ENCODE measurements around the gene ZNF219.

Gene ZNF219

DNA sequence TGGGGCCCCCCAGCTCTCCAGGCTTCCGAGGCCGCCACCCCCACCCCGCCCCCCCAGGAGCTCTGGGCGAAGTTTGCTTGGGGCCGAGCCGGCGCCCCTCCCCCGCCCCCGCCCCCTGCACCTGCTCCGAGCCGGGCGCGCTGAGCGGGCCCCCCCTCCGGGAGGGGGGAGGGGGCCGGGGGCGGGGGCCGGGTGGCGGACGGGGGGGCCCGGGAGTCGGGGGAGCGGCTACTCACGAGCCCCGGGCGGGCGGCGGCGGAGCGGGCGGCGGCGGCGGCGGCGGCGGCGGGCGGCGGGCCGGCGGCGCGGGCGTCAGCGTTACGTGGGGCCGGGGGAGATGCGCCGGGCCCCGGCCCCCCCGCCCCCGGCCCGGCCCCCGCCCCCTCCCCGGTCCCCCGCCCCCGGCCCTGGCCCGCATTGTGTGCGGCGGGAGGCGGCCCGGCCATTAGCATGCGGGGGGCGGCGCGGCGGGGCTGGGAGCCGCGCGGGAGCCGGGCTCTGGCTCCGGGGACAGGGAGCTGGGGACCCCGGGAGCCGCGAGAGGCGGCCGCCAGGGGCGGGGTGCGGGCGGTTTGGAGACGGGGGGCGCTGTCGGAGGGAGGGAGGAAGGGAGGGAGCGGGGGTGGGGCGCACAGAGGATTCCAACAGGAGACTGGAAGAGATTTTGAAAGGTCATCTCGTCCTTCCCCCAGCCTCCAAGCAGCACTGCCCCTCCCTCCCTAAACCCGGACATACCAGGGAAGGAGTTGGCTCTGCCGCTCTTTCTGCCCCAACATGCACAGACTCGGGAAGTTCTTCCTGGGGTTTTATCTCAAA, at the start of gene ZNF219:
Gene ZNF219 (minus strand): TSS at position 580 of the 816 bp plus-strand sequence. CDS start 5,064 bp downstream, outside the sequence.
- no peak for DNase-seq

DNA sequence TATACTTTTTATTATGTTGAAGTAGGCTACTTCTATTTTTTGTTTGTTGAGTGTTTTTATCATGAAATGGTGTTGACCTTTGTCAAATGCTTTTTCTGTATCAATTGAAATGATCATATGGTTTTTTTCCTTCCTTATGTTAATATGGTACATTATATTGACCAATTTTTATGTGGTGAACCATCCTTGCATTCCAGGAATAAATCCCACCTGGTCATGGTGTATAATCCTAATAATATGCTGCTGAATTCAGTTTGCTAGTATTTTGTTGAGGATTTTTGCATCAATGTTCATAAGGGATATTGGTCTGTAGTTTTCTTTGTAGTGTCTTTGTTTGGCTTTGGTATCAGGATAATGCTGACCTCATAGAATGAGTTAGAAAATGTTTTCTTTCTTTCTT, 47.0 kb upstream of the ZNF219 start:
- DNase-seq, result no peak

DNA sequence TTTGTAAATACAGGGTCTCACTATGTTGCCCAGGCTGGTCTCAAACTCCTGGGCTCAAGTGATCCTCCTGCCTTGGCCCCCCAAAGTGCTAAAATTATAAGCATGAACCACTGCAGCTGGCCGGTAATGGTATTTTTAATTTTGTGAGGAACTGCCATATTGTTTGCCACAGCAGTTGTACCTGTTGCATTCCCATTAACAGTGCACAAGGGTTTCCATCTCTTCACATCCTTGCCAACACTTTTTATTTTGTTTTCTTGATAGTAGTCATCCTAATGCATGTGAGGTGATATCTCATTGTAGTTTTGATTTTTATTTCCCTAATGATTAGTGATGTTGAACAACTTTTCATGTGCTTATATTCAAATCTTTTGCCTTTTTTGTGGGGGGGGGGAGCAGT, 43.9 kb upstream of the ZNF219 start:
- no peak for DNase-seq

DNA sequence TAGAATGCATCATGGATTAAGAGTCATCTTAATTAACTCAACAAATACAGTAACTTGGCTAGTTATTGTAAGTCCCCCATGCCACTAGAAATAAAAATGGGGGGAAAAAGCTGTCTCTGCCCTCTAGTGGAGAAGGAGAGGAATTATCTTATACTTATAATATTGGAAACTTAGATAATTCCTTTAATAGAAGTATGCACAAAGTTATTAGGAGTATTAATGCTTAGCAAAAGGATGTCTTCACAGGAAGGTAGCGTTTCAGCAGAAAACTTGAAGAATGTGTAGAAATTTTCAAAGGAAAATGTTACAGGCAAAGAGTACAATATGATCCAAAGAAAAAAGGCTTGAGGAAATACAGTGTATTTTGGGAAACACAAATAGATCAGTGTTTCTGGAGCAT, 37.6 kb upstream of the ZNF219 start:
- DNase-seq, result no peak

DNA sequence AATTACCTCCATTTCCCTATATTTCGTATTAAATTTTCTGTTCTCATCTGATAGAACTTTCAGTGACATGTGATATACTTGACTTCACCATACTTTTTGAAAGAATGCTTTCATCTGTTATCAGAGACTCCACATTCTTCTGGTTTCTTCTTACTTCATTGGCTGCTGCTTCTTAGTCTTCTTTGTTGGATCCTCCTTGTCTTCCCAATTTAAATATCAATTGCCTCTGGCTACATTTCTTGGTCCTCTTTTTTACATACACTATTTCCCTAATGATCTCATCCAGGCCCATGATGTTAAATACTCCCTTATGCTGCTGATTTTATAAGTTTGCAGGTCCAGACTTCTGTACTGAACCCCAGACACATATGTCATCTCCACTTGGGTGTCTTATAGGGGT, 35.4 kb upstream of the ZNF219 start:
- DNase-seq, result no peak

DNA sequence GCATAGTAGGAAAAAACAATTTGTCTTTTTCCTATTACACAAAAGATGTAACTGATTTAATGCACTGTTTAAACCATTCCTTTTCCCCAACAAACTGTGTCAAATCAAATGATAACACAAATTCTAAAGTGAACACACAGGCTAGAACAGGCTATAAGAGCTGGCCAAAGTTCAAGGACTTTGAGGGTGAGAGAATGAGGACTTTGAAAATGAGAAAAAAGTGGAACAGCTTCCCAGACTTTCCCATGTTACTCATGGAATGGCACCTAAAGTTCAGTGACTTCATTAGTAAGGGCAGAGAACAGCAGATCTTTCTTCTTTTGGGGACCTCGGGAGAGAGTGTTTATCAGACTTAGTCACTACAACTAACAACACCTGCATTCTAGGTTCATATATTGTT, 25.0 kb upstream of the ZNF219 start:
- DNase-seq, result no peak

DNA sequence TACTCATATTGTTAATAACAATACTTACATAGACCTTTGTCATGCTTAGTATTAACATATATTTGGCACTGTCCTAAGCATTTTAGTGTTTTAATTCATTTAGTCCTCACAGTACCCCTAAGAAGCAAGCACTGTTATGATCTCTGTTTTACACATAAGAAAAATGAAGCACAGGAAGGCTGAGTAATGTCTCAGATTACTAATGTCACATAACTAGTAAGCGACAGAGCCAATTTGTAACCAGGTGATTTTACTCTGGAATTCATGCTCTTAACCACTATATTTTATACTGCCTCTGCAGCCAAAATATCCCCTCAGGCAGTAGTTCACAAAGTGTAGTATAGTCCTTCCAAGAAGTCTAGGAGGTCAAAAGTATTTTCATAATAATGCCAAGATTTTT, 22.7 kb upstream of the ZNF219 start:
- DNase-seq, result no peak

DNA sequence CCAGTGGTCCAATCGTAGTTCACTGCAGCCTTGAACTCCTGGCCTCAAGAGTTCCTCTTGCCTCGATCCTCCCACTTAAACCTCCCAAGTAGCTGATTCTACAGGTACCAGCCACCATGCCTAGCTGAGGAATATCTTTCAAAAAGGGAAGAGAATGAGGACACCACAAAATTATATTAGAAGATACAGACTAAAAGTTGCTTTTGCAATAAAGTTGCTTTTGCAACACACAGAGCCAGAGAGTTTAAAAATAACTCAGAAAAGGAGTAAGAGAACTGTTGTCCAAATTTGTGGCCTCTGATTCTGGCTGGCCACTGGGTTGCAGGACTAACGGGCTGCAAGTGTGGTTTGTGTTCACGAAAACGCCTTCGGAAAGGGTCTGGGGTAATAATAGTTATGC, 22.2 kb upstream of the ZNF219 start:
- DNase-seq, result no peak

DNA sequence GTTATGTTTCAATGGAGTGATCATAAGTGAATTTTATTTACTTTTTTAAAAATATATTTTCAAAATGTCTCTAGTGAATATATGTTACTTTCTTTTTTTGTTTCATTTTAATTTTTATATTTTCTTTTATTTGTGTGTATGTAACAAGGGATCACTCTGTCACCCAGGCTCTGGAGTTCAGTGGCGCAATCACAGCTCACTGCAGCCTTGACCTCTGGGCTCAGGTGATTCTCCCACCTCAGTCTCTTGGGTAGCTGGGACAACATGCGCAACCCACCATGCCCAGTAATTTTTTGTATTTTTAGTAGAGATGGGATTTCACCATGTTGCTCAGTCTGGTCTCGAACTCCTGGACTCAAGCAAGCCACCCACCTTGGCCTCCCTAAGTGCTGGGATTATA, 20.5 kb upstream of the ZNF219 start:
- DNase-seq, result no peak

DNA sequence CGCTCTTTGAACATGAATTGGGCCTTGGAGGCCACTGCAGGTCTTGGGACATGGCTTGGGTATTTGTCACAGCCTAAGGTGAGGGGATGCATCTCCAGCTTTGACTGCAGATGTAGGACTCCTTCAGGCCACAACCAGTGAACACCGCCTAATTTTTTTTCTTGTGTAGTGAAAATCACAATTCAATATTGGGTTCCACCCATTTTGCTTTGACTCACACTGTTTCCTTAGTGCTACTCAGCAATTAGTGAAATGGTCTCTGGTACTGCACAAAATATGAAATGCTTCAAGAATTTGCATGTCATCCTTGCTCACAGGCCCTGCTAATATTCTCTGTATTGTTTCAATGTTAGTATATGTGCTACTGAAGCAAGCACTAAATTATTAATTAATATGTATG, 14.9 kb upstream of the ZNF219 start:
- DNase-seq, result no peak

DNA sequence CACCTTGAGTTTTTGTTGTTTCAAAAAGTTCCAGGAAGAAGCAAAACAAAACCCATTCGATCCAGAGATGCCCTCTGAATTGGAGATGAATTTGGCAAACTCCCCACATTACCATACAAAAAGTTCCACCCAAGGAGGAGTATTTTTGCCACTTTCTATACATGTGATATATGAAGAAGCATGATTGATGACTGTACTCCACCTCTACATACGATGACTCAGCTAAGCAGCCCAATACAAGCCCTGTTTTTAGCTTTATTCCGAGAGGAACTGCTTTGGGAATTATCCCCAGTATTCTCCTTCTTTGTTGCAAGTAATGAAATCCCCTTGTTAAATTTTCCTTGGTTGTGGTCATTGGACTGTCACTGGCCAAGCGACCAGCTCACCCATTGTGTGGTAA, 13.8 kb upstream of the ZNF219 start:
- no peak for DNase-seq

DNA sequence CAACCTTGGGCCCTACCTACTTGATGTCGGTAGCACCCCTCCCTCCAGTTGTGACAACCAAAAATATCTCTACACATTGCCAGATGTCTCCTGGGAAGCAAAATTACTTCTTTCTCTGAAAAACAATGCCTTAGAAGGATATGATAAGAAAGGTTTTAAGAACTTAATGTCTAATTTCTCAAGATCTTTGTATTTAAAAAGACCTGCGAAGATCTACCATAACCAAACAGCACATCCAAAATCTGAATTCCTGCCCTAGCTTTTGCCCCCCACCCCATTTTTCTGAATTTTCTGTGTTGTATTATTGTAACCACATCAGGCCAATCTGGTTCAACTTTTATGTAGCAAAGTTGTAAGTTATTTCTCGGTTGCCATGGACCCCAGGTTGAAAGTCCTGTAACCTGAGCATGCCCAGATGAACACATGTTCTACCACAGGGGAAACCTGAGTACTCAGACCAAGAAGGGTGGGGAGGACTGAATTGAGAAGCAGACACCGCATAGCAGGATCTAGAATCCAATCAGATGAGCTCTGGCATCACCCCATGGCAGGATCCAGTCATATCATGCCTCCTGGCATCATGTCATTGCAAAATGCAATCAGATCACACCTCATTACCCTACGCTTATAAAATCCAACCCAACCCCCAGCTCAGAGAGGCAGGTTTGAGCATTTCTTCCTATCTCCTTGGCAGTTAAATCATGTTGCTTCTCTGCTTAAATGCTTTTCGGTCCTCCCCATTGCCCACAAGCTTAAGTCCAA, 11.1 kb upstream of the ZNF219 start:
- DNase-seq, result peak; percentile 78

DNA sequence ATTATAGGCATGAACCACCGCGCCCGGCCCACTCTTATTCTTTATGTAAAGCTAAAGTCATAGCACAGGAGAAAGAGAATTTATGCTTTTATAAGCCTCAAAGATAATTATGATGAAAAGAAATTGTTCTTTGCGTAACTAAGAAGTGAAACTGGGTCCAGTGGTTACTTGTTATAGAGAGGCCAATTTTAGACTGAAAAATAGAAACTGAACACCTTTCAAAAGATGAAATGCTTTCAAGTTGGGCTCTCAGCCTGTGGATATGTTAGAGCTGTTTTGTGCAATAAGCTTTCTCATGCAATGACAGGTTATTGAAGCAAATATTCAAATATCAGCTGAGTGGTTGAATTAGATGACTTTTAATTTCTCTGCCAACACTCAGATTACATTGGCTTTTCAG, 10.3 kb upstream of the ZNF219 start:
- no peak for DNase-seq

DNA sequence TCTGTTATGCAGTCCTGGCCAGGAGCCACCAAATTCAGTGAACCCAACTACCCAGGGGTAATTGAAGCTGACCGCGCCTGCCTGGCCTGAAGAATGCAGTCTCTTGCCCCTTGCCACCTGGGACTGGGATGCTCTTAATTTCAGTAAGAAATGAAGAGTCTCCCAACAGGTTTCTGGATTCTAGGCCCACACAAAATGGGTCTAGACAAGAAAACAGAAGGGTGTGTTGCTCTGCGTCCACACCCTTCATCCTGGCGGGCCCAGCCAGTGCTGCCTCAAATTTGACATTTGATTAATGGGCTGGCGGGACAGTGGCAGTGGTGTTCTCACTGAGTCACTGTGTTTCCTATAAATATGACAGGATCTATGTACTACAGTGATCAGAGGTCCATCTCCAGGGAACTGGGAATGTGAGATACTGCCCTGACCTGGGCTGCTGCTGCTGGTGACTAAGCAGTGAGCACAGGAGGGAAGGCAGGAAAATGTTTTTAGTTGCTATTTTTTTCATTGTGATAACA, 8.9 kb upstream of the ZNF219 start:
- DNase-seq, result no peak

DNA sequence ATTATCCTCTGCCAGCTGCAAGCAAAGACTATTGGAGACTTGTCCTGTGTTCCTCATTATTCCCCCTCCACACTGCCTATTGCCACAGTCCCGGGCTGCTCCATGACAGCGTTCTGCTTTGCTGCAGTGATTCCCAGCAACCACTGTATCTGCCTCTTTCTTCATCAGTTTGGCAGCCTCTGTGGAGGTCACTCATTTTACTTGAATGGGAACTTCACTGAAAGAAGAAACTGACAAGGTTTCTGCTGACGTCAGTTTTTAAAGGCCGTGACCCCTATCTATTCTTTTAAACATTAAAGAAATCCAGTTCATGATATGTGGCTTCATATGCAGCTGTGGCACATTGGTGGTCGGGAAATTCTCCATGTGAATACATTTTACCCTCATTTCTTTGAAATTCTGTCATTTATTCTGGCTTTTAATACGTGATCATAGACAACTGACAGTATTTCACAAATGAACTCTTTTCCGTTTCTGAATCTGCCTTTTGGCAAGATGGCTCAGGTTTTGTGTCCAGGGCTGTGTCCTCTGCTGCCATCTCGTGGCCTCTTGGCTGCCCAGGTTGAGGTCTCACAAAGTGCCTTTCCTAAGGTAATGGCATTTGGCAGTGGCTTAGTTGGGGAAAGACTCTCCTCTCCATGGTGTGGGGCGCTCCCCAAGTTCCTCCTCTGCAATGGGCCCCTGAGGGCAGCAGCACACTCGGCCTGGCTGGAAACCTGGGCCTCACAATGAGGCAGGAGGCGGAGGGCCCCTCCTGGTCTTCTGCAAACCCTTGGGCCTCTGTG, 8.2 kb upstream of the ZNF219 start:
- peak; percentile 80 for DNase-seq

DNA sequence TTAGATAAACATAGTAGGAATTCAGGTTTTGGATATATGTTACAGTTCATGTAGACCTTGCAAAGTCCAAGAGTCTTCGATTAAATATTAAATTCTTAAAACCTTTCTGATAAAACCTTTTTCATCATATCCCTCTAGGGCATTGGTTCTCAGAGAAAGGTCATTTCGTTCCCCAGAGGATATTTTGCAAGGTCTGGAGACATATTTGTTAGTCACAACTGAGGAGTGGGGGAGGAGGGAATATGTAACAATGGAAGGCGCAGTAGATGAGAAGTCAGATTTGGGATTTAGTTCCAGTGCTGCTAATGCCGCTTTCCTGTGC, 7.7 kb upstream of the ZNF219 start:
- DNase-seq, result no peak

DNA sequence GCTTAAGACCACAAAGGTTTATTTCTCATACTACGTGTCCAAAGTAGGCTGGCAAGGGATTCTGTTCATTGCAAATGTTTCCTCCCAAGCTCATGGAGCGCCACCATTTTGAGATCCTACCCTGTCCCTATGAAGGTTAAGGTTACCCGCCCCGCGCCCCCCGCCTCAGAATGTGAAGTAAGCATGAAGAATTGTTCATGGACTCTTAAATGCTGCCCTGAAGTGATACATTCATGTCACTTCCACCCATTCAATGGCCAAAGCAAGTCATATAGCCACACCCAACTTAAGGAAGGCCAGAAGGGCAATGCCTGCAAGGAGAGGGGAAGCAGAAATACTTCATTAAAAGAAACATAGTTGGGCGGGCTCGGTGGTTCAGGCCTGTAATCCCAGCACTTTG, 6.6 kb upstream of the ZNF219 start:
- no peak for DNase-seq

DNA sequence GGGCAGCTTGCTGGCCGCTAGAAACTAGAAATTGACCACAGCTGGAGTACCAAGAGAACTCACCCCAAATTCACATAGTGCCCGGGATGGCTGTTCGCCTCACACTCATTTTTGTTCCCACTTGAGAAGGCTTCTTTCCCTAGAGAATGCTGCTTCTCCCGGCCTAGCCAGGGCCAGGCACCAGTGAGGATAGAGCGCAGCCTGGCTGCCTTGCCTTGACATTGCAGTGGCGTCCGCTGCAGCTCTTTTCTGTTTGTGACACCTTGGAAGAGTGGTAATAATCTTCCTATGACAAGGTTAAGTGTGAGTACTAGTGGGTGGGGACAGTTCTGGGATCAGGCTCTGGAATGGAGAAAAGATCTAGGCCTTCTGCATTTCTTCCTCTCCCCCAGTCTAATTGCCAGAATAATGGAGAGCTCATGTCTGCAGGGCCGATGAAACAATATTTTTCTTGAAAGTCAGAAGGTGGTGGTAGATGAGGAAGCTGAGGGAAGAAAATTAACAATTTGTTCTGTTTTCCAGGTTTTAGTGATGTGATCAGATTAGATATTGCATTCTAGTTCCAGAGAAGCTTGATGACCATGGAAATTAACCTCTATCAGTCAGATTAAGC, 6.1 kb upstream of the ZNF219 start:
- DNase-seq, result peak; percentile 62

DNA sequence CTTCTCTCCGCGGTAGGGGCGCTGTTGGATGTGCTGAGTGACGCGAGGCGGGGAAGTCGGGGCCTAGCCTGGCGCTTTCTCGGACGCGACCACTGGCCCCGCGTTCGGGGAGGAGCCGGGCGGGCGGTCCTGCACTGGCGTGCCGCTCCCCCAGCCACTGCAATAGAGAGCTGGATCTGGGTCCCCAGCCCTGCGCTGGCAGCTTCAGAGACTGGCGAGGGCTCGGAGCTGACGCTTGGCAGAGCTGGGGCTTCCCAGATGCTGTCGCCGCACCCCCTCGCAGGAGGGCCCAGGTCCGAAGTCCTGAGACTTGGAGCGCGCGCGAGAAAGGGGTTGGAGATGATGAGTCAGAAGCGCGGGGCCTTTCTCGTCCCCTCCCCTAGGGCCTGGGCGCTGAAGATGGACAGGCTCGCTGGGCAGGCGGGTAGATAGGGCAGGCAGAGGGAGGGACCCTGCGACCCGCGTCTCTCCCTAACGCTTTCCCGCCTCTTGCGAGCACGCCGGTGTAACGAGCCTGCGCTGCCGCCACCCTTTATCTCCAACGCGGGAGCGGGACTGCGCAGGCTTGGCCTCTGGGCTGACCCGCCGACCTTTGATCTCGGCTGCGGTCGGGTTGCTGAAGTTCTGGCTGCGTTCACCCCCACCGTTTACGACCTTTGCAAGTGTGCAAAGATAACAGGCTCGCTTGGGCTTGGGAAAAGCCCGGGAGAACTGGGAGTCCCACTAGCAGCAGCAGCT, 5.4 kb upstream of the ZNF219 start:
- DNase-seq, result peak; percentile 94

DNA sequence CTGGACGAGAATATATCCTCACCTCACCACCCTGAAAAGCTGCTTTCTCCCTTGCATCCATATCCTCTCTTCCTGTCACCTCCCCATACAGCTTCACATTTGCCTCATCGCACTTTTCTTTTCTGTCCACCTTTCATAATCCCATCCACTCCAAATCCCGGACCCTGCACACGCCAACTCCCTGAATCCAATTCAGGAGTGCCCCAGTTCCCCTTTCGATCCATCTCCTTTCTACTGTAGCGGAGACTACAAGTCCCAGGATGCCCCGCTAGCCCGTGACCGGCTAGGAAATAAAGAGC, 4.9 kb upstream of the ZNF219 start:
- DNase-seq, result no peak

DNA sequence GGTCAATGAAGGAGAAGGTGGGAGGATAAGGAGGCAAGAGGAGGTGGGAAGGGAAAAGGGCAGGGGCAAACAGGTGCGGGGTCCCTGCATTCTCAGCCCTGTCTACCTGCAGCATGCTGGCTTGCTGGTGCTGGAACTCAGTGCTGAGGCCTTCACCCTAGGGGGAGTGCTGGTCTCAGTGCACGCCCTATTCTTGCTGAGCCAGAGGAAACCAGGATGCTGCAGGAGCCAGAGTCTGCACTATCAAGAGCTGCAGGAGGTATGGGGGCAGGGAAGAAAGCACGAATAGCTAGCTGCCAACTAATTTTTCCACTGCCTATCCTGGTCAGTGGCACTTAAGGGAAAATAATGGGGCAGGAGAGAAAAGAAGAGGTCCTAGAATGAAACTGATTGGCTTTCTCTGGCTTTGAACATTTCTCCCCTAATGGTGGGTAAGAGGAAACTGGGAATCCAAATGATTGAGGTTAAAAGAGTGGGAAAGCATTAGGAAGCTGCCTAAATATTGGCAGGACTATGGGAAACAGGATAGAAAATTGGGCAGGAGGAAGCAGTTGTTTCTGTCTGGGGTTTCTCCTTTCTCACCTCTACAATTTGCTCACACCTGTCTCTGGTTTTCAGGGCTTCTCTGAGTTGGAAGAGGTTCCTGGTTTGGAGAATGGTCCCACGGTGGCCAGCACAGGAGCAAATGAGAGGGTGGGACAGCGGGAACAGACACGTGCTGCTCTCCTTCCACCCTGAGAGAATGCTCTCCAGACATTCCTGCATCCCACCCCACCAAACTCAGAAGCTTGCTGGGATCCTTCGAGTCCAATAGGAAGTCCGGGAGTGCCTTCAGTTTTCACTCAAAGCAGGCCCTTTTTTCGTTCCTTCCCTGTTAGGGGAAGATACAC, 4.3 kb upstream of the ZNF219 start:
- no peak for DNase-seq
